Measurements from ENCODE around the gene LRRC58.
"Not testable (repeated sequence)": the region's sequence is repeated elsewhere in the genome, so short reads cannot be mapped to it uniquely, and the experiment has no call there.

Gene LRRC58

GRCh38 chr3:120338517-120338916 is 10.6 kb downstream of the LRRC58 start:
- Histone ChIP-seq H3K36me3 (ENCODE audit: control insufficient read depth, low read depth, low read length) (peaks cover 5% of the 10 kb centered on the region), H3K27me3 (ENCODE audit: control insufficient read depth, insufficient read depth, low read length) (no peaks in the 10 kb centered on the region), H3K9me3 (ENCODE audit: control insufficient read depth, low read depth, low read length) (peaks cover 5% of the 10 kb centered on the region)

DNA sequence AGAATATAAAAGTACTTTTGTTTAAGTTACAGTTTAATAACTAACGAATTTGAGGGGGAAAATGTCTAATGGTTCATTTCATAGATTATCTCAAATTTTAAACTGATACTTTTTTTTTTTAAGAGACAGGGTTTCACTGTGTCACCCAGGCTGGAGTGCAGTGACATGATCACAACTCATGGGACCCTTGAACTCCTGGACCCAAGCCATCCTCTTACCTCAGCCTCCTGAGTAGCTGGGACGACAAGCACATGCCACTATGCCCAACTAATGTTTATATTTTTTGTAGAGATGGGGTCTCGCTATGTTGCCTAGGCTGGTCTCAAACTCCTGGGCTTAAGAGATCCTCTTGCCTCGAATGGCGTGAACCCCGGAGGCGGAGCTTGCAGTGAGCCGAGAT is 16.5 kb downstream of the LRRC58 start:
- Histone ChIP-seq H3K27me3 (ENCODE audit: control insufficient read depth, insufficient read depth, low read length) (no peaks in the 10 kb centered on the region), H3K27ac (ENCODE audit: low read length) (no peak overlapping the region), H3K36me3 (ENCODE audit: control insufficient read depth, low read depth, low read length) (peaks cover 22% of the 10 kb centered on the region), H3K4me3 (ENCODE audit: low read length) (no peak overlapping the region), H3K9me3 (ENCODE audit: control insufficient read depth, low read depth, low read length) (no peaks in the 10 kb centered on the region), H3K4me1 (ENCODE audit: control insufficient read depth, low read depth, low read length) (no peaks in the 10 kb centered on the region), H3K9ac (ENCODE audit: low read length) (no peak overlapping the region)

More at GRCh38 chr3:120338517-120338916, 10.6 kb downstream of the LRRC58 start:
- Histone ChIP-seq H3K4me1 (ENCODE audit: control insufficient read depth, low read depth, low read length) (peaks cover 5% of the 10 kb centered on the region), H3K4me3 (ENCODE audit: low read length) (no peak overlapping the region), H3K9ac (ENCODE audit: low read length) (no peak overlapping the region), H3K27ac (ENCODE audit: low read length) (no peak overlapping the region)

DNA sequence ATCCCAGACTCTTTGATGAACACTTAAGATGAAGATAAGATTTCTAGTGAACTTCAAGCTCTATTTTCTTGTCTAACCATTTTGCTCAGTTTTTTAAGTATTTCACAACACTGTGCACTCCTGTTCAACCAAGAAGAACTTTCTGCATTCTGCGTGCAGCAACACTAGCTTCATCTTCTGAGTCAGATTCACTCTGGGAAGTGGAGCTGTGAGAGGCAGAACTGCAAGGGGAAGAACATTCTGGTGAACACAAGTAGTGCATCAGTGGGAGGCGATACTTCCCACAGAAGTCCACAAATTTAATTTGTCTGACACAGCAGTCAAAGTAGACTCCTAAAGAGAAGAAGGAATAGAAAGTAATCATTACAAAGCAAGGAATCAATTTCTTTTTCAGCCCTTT is 18.1 kb downstream of the LRRC58 start:
- Histone ChIP-seq H3K27ac (ENCODE audit: low read length) (no peak overlapping the region), H3K27me3 (ENCODE audit: control insufficient read depth, insufficient read depth, low read length) (no peaks in the 10 kb centered on the region), H3K36me3 (ENCODE audit: control insufficient read depth, low read depth, low read length) (peaks cover 22% of the 10 kb centered on the region), H3K4me3 (ENCODE audit: low read length) (no peak overlapping the region), H3K9me3 (ENCODE audit: control insufficient read depth, low read depth, low read length) (no peaks in the 10 kb centered on the region), H3K9ac (ENCODE audit: low read length) (no peak overlapping the region), H3K4me1 (ENCODE audit: control insufficient read depth, low read depth, low read length) (no peaks in the 10 kb centered on the region)

GRCh38 chr3:120326784-120327183 is 22.4 kb downstream of the LRRC58 start:
- Histone ChIP-seq H3K4me3 (ENCODE audit: low read length) (no peak overlapping the region), H3K27ac (ENCODE audit: low read length) (no peak overlapping the region), H3K4me1 (ENCODE audit: control insufficient read depth, low read depth, low read length) (no peaks in the 10 kb centered on the region), H3K9me3 (ENCODE audit: control insufficient read depth, low read depth, low read length) (no peaks in the 10 kb centered on the region), H3K9ac (ENCODE audit: low read length) (no peak overlapping the region), H3K27me3 (ENCODE audit: control insufficient read depth, insufficient read depth, low read length) (no peaks in the 10 kb centered on the region), H3K36me3 (ENCODE audit: control insufficient read depth, low read depth, low read length) (peaks cover 15% of the 10 kb centered on the region)

GRCh38 chr3:120324190-120324589 is 25.0 kb downstream of the LRRC58 start:
- Histone ChIP-seq H3K4me1 (ENCODE audit: control insufficient read depth, low read depth, low read length) (no peaks in the 10 kb centered on the region), H3K9ac (ENCODE audit: low read length) (no peak overlapping the region), H3K27ac (ENCODE audit: low read length) (no peak overlapping the region), H3K9me3 (ENCODE audit: control insufficient read depth, low read depth, low read length) (no peaks in the 10 kb centered on the region), H3K4me3 (ENCODE audit: low read length) (no peak overlapping the region), H3K36me3 (ENCODE audit: control insufficient read depth, low read depth, low read length) (peaks cover 4% of the 10 kb centered on the region), H3K27me3 (ENCODE audit: control insufficient read depth, insufficient read depth, low read length) (no peaks in the 10 kb centered on the region)

DNA sequence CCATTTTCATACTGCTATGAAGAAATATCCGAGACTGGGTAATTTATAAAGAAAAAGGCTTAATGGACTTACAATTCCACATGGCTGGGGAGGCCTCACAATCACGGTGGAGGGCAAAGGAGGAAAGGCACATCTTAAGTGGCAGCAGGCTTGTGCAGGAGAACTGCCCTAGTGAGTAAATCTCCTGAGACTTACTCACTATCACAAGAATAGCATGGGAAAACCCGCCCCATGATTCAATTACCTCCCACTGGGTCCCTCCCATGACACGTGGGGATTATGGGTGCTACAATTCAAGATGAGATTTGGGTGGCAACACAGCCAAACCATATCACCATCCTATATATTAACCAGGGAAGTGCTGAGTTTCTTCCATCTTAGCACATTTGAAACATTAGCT is 25.4 kb downstream of the LRRC58 start:
- H3K9me3 ChIP-seq (ENCODE audit: control insufficient read depth, low read depth, low read length); H3K4me3 ChIP-seq (ENCODE audit: low read length); H3K27ac ChIP-seq (ENCODE audit: low read length); H3K4me1 ChIP-seq (ENCODE audit: control insufficient read depth, low read depth, low read length); H3K36me3 ChIP-seq (ENCODE audit: control insufficient read depth, low read depth, low read length); H3K27me3 ChIP-seq (ENCODE audit: control insufficient read depth, insufficient read depth, low read length); H3K9ac ChIP-seq (ENCODE audit: low read length): not testable (repeated sequence)

DNA sequence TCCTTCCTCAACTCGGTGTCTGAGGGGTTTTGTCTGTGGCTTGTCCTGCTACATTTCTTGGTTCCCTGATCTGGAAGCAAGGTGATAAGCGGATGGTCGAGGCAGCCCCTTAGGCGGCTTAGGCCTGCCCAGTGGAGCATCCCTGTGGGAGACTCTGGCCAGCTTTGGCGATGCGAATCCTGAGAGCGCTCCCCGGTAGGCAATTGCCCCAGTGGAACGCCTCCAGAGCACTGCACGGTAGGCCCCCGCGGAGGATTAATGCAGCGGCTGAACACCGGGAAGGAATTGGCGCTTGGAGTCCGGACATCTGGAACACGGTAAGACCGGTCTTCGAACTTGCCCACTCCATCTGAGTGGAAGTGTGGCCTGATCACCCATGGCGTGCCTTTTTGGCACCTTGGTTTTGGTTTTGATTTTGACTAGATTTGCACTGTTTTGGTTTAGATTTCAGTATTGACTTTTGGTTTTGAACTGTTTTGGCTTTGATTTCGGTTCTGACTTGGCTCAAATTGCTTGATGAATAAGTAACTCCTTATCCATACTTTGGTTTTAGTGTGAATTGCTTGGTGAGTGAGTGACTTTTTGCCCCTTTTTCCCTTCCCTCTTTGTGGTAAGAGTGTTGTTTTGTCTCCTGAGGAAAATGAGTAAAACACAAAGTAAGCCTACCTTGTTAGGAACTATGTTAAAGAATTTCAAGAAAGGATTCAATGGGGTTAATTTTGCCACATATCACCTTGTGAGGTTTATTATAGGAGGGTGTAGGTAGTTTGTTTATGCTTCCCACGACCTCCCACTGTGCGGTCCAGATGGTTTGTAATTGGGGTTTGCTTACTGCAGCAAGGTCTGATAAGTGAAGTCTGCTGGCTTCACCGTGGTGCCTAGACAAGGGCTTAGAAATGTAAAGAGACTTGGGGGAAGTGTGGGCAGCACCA is 37.0 kb downstream of the LRRC58 start:
- Histone ChIP-seq H3K4me1 (ENCODE audit: control insufficient read depth, low read depth, low read length) (no peaks in the 10 kb centered on the region), H3K9me3 (ENCODE audit: control insufficient read depth, low read depth, low read length) (no peaks in the 10 kb centered on the region), H3K27ac (ENCODE audit: low read length) (no peak overlapping the region), H3K9ac (ENCODE audit: low read length) (no peak overlapping the region), H3K4me3 (ENCODE audit: low read length) (no peak overlapping the region), H3K36me3 (ENCODE audit: control insufficient read depth, low read depth, low read length) (no peaks in the 10 kb centered on the region), H3K27me3 (ENCODE audit: control insufficient read depth, insufficient read depth, low read length) (no peaks in the 10 kb centered on the region)

- H3K4me1 ChIP-seq (ENCODE audit: control insufficient read depth, low read depth, low read length) = no peaks in the 10 kb centered on the region
- H3K27ac ChIP-seq (ENCODE audit: low read length) = no peak overlapping the region
- no peak overlapping the region for H3K4me3 ChIP-seq (ENCODE audit: low read length)
- no peaks in the 10 kb centered on the region for H3K36me3 ChIP-seq (ENCODE audit: control insufficient read depth, low read depth, low read length)
- no peak overlapping the region for H3K9ac ChIP-seq (ENCODE audit: low read length)
- H3K9me3 ChIP-seq (ENCODE audit: control insufficient read depth, low read depth, low read length) = no peaks in the 10 kb centered on the region
- H3K27me3 ChIP-seq (ENCODE audit: control insufficient read depth, insufficient read depth, low read length) = no peaks in the 10 kb centered on the region
Observed at GRCh38 chr3:120306519-120307455, 42.4 kb downstream of the LRRC58 start.

GRCh38 chr3:120304616-120305015 is 44.5 kb downstream of the LRRC58 start:
- Histone ChIP-seq H3K4me3 (ENCODE audit: low read length) (no peak overlapping the region), H3K9me3 (ENCODE audit: control insufficient read depth, low read depth, low read length) (no peaks in the 10 kb centered on the region), H3K27ac (ENCODE audit: low read length) (no peak overlapping the region), H3K27me3 (ENCODE audit: control insufficient read depth, insufficient read depth, low read length) (no peaks in the 10 kb centered on the region), H3K4me1 (ENCODE audit: control insufficient read depth, low read depth, low read length) (no peaks in the 10 kb centered on the region), H3K9ac (ENCODE audit: low read length) (no peak overlapping the region), H3K36me3 (ENCODE audit: control insufficient read depth, low read depth, low read length) (no peaks in the 10 kb centered on the region)

DNA sequence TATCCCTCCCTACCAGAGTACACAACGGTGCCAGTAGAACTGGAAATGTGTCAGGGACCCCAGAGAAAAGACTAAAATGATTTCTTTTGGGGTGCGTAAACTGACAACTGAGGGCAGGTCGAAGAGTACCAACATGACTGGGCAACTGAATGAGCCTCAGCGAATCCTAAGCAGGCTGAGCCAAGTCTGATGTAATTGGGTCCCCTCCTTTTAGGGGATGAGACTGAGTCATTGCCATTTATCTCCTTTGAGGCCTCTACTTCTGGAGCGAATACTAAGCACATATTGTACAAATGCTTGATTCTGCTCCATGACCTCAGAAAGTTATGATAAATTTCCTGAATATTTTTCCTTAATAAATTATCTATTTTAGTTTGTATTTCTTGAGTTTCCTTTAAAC is 46.8 kb downstream of the LRRC58 start:
- H3K36me3 ChIP-seq (ENCODE audit: control insufficient read depth, low read depth, low read length) = no peaks in the 10 kb centered on the region
- no peaks in the 10 kb centered on the region for H3K4me1 ChIP-seq (ENCODE audit: control insufficient read depth, low read depth, low read length)
- H3K27ac ChIP-seq (ENCODE audit: low read length) = no peak overlapping the region
- no peak overlapping the region for H3K4me3 ChIP-seq (ENCODE audit: low read length)
- H3K9ac ChIP-seq (ENCODE audit: low read length) = no peak overlapping the region
- no peaks in the 10 kb centered on the region for H3K27me3 ChIP-seq (ENCODE audit: control insufficient read depth, insufficient read depth, low read length)
- H3K9me3 ChIP-seq (ENCODE audit: control insufficient read depth, low read depth, low read length) = no peaks in the 10 kb centered on the region

DNA sequence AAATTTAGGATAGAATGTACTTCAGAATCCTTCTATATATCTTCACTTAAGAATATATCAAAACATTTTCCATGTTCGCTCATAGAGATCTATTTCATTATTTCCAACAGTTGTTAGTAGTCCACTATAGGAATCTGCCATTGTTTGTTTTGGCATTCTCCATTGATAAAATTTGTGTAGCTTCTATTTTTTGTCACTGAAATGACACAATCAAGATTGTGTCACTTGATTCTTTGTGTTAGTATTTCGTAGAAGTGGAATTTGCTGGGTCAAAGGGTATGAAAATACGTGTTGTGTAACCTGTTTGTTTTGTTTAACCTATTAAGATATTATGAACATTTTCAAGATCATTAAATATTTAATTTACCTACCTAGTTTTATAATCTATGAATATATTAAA is 48.2 kb downstream of the LRRC58 start:
- Histone ChIP-seq H3K27ac (ENCODE audit: low read length) (no peak overlapping the region), H3K4me3 (ENCODE audit: low read length) (no peak overlapping the region), H3K9me3 (ENCODE audit: control insufficient read depth, low read depth, low read length) (no peaks in the 10 kb centered on the region), H3K9ac (ENCODE audit: low read length) (no peak overlapping the region), H3K36me3 (ENCODE audit: control insufficient read depth, low read depth, low read length) (no peaks in the 10 kb centered on the region), H3K4me1 (ENCODE audit: control insufficient read depth, low read depth, low read length) (no peaks in the 10 kb centered on the region), H3K27me3 (ENCODE audit: control insufficient read depth, insufficient read depth, low read length) (no peaks in the 10 kb centered on the region)
